H1 (cell line): ENCODE measurements around the gene HSDL2. TPM values are rescaled to one million over a fixed set of nuclear protein-coding genes. Genes with fewer than 3 reads are reported as not detected.

ENCODE experiments used
- CBX5 ChIP-seq: fragments of 300-800, 300-1000 bp; sonication (generic); IDR thresholded peaks from 2 replicates; pipeline ENCODE4 v1.7.1; 2016; ENCODE audit warnings: antibody characterized with exemption, low read length, low read depth
- EZH2 ChIP-seq: fragments of 200-600 bp; sonication (generic); IDR thresholded peaks from 2 replicates; pipeline ENCODE4 v1.7.1; 2012; ENCODE audit warnings: low read depth, mild to moderate bottlenecking, moderate library complexity, low read length, inconsistent platforms; ENCODE audit not compliant: severe bottlenecking
- FOSL1 ChIP-seq: IDR thresholded peaks from 2 replicates; pipeline ENCODE4 v1.6.1; 2011; ENCODE audit warnings: mild to moderate bottlenecking, low read depth, low read length, moderate library complexity; ENCODE audit not compliant: insufficient read depth
- GTF2F1 ChIP-seq: IDR thresholded peaks from 2 replicates; pipeline ENCODE4 v1.6.1; 2012; ENCODE audit warnings: low read depth, low read length, improper control_type of control experiment, borderline replicate concordance
- JUN ChIP-seq: IDR thresholded peaks from 2 replicates; pipeline ENCODE4 v1.6.1; 2011; ENCODE audit warnings: low read depth, mild to moderate bottlenecking, improper control_type of control experiment, low read length
- NRF1 ChIP-seq: IDR thresholded peaks from 2 replicates; pipeline ENCODE4 v1.6.1; 2011; ENCODE audit warnings: mild to moderate bottlenecking, low read depth, low read length, improper control_type of control experiment
- SUZ12 ChIP-seq: fragments of 200-600 bp; sonication (generic); IDR thresholded peaks from 2 replicates; pipeline ENCODE4 v1.6.1; 2012; ENCODE audit warnings: mild to moderate bottlenecking, inconsistent platforms, low read length, moderate library complexity, mixed read lengths
- polyA plus RNA-seq, 7 experiments: library from polyadenylated mRNA; depleted of rRNA in 3 of 7; stranded (reverse) in 5 of 7; unstranded in 2 of 7; fragments of >200 nt in 5 of 7; fragments of 200-250 nt in 2 of 7; gene quantifications; 1 replicate in 5 of 7; 2 replicates in 1 of 7; 4 replicates in 1 of 7; pipeline versions ENCODE4 v1.2.1 to v1.2.3, GENCODE V29; 2011 to 2013; ENCODE audit warnings: missing spikeins in 2 of 7, mixed read lengths in 2 of 7
- total RNA-seq: library from RNA; stranded (reverse); fragmentation: NEBNext Ultra II Directional; extraction: Animal tissue kit (Norgen Biotek cat#: 25700); gene quantifications from 2 replicates; pipeline ENCODE4 v1.2.1, GENCODE V29; 2021
- TF ChIP-seq, protein P1 (sequence below): fragments of 300-600 bp; sonication (generic); IDR thresholded peaks from 2 replicates; pipeline ENCODE4 v1.7.1; 2012; ENCODE audit warnings: low read length, moderate library complexity, mild to moderate bottlenecking, inconsistent platforms; ENCODE audit not compliant: insufficient replicate concordance
- TF ChIP-seq, protein P2 (sequence below): IDR thresholded peaks from 2 replicates; pipeline ENCODE4 v1.6.1; 2012; ENCODE audit warnings: inconsistent platforms

Gene HSDL2
- total and polyA plus RNA-seq, 2 of the 8 experiments (the other 6 are each of a cell fraction or from before 2014, with no cell fraction given) = 6.6 to 15.4 TPM

DNA sequence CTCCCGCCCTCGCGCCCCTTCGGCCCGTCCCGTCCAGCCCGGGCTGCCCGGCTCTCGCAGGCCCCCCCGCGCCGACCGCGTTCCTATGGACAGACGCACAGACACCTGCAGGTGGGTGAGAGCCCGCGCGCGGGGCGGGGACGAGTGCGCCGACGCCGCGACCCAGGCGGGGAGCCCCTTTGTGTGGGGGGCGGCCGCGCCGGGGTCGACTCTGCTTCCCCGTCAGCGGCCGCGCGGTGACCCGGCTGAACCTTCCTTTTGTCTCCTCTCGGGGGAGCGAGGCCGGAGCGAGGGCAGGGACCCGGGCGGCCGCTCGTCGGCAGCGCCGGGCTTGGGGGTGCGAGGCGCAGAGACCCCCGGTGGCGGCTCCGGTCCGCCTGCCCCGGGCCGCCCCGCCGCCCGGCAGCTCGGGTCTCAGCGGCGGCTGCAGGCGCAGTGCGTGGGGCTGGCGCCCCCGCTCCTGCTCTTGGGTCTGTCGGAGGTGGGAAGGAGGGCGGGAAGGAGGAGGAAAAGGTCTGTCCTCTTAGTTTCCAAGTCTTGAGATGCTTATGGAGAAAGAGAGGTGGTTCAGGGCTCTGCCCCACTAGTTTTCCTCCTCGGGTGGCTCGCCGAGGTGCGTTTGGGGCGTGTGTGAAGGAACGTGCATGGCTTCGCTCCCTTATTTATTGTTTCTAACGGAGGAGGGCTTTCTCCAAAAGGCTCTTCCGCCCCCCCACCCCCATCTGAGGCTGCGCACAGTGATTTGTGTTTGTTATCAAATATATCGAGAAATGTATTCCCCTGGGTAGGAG lies 107.3 kb downstream of the HSDL2 start (continued):
- TF ChIP-seq, protein P1, sequence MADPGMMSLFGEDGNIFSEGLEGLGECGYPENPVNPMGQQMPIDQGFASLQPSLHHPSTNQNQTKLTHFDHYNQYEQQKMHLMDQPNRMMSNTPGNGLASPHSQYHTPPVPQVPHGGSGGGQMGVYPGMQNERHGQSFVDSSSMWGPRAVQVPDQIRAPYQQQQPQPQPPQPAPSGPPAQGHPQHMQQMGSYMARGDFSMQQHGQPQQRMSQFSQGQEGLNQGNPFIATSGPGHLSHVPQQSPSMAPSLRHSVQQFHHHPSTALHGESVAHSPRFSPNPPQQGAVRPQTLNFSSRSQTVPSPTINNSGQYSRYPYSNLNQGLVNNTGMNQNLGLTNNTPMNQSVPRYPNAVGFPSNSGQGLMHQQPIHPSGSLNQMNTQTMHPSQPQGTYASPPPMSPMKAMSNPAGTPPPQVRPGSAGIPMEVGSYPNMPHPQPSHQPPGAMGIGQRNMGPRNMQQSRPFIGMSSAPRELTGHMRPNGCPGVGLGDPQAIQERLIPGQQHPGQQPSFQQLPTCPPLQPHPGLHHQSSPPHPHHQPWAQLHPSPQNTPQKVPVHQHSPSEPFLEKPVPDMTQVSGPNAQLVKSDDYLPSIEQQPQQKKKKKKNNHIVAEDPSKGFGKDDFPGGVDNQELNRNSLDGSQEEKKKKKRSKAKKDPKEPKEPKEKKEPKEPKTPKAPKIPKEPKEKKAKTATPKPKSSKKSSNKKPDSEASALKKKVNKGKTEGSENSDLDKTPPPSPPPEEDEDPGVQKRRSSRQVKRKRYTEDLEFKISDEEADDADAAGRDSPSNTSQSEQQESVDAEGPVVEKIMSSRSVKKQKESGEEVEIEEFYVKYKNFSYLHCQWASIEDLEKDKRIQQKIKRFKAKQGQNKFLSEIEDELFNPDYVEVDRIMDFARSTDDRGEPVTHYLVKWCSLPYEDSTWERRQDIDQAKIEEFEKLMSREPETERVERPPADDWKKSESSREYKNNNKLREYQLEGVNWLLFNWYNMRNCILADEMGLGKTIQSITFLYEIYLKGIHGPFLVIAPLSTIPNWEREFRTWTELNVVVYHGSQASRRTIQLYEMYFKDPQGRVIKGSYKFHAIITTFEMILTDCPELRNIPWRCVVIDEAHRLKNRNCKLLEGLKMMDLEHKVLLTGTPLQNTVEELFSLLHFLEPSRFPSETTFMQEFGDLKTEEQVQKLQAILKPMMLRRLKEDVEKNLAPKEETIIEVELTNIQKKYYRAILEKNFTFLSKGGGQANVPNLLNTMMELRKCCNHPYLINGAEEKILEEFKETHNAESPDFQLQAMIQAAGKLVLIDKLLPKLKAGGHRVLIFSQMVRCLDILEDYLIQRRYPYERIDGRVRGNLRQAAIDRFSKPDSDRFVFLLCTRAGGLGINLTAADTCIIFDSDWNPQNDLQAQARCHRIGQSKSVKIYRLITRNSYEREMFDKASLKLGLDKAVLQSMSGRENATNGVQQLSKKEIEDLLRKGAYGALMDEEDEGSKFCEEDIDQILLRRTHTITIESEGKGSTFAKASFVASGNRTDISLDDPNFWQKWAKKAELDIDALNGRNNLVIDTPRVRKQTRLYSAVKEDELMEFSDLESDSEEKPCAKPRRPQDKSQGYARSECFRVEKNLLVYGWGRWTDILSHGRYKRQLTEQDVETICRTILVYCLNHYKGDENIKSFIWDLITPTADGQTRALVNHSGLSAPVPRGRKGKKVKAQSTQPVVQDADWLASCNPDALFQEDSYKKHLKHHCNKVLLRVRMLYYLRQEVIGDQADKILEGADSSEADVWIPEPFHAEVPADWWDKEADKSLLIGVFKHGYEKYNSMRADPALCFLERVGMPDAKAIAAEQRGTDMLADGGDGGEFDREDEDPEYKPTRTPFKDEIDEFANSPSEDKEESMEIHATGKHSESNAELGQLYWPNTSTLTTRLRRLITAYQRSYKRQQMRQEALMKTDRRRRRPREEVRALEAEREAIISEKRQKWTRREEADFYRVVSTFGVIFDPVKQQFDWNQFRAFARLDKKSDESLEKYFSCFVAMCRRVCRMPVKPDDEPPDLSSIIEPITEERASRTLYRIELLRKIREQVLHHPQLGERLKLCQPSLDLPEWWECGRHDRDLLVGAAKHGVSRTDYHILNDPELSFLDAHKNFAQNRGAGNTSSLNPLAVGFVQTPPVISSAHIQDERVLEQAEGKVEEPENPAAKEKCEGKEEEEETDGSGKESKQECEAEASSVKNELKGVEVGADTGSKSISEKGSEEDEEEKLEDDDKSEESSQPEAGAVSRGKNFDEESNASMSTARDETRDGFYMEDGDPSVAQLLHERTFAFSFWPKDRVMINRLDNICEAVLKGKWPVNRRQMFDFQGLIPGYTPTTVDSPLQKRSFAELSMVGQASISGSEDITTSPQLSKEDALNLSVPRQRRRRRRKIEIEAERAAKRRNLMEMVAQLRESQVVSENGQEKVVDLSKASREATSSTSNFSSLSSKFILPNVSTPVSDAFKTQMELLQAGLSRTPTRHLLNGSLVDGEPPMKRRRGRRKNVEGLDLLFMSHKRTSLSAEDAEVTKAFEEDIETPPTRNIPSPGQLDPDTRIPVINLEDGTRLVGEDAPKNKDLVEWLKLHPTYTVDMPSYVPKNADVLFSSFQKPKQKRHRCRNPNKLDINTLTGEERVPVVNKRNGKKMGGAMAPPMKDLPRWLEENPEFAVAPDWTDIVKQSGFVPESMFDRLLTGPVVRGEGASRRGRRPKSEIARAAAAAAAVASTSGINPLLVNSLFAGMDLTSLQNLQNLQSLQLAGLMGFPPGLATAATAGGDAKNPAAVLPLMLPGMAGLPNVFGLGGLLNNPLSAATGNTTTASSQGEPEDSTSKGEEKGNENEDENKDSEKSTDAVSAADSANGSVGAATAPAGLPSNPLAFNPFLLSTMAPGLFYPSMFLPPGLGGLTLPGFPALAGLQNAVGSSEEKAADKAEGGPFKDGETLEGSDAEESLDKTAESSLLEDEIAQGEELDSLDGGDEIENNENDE = no peak
- TF ChIP-seq NRF1 (no peak), JUN (no peak), CBX5 (no peak), GTF2F1 (no peak), SUZ12 (no peak), FOSL1 (no peak), EZH2 (no peak)
- TF ChIP-seq, protein P2, sequence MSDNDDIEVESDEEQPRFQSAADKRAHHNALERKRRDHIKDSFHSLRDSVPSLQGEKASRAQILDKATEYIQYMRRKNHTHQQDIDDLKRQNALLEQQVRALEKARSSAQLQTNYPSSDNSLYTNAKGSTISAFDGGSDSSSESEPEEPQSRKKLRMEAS = no peak
